Calu3 (cell line): ENCODE measurements around the gene SGTA. TPM values are rescaled to one million over a fixed set of nuclear protein-coding genes. Genes with fewer than 3 reads are reported as not detected.

Experiments
- BruUV-seq: library from RNA; stranded (reverse); fragments of 400-500 nt; replicated peaks from 2 replicates; lab custom pipeline; 2021; lab: Mats Ljungman, UMichigan
- CTCF ChIA-PET: fragments of 300-600 bp; sonication (Branson Sonifier 250); formaldehyde crosslinking; loops from one replicate; lab custom pipeline; 2022; ENCODE audit warnings: antibody characterized with exemption; lab: Charles Lee
- DNase-seq: peaks from one replicate; pipeline ENCODE4 v3.0.0; 2022
- H3K27ac Mint-ChIP-seq: one replicate; pipeline ENCODE4 v1.8.0; 2022; ENCODE audit warnings: mixed read lengths; ENCODE audit not compliant: unreplicated experiment
- H3K27me3 Mint-ChIP-seq: one replicate; pipeline ENCODE4 v1.8.0; 2022; ENCODE audit warnings: mixed read lengths; ENCODE audit not compliant: unreplicated experiment
- H3K36me3 Mint-ChIP-seq: one replicate; pipeline ENCODE4 v1.8.0; 2022; ENCODE audit warnings: mild to moderate bottlenecking, moderate library complexity, mixed read lengths; ENCODE audit not compliant: insufficient read depth, unreplicated experiment
- H3K4me1 Mint-ChIP-seq: one replicate; pipeline ENCODE4 v1.8.0; 2022; ENCODE audit warnings: mild to moderate bottlenecking, low read depth, mixed read lengths; ENCODE audit not compliant: unreplicated experiment
- H3K4me3 Mint-ChIP-seq: one replicate; pipeline ENCODE4 v1.8.0; 2022; ENCODE audit warnings: mild to moderate bottlenecking, low read depth, moderate library complexity, mixed read lengths; ENCODE audit not compliant: unreplicated experiment
- H3K9me3 Mint-ChIP-seq: one replicate; pipeline ENCODE4 v1.8.0; 2022; ENCODE audit warnings: low read depth, mixed read lengths; ENCODE audit not compliant: unreplicated experiment
- intact Hi-C: fragments of 100-400 bp; cut with micrococcal nuclease; formaldehyde crosslinking; loops from one replicate; pipeline ENCODE4 v1.10.0; 2022; ENCODE audit not compliant: unreplicated experiment
- total RNA-seq: library from RNA; stranded (reverse); gene quantifications from 2 replicates; pipeline ENCODE4 v1.2.3, GENCODE V29; 2022
- TF ChIP-seq, protein P1 (sequence below): fragments of 200-600 bp; IDR thresholded peaks from one replicate; pipeline ENCODE4 v1.8.0; 2022; ENCODE audit warnings: antibody characterized with exemption; ENCODE audit not compliant: unreplicated experiment

Gene SGTA
- total RNA-seq, 1 experiment from 2014 or later: 44.7 TPM

DNA sequence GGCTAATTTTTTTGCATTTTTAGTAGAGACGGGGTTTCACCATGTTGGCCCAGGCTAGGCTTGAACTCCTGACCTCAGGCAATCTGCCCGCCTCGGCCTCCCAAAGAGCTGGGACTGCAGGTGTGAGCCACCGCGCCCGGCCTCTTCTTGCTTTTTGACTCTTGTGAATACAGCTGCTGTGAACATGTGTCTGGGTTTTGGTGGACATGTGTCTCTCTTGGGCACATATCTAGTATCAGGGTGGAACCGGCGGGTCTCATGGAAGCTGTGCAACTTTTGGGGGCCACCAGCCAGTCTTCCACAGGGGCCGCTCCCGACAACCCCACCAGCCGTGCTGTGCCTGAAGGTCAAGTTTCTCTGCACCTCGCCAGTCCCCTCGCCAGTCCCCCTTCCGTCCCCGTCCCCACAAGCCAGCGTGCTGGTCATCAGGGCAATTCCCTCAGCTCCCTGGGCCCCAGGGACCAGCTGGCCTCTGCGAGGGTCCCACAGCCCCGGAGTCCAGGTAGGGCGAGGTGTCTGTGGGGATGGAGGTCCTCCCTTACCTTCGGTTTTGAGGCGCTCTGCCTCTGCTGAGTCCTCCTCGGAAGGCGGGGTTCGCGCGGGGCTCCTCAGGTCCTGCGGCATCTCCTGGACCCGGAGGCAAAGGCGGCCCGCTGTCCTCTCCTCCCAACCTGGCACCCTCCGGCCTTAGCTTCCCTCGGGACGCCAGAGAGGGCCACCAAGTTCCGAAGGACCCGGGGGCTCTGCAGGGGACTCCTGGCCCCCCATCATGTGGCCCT, 16.3 kb downstream of the SGTA start:
- H3K9me3 Mint-ChIP-seq: no peaks in the 10 kb centered on the region
- DNase-seq: no peak
- no peaks in the 10 kb centered on the region for H3K27me3 Mint-ChIP-seq
- TF ChIP-seq, protein P1, sequence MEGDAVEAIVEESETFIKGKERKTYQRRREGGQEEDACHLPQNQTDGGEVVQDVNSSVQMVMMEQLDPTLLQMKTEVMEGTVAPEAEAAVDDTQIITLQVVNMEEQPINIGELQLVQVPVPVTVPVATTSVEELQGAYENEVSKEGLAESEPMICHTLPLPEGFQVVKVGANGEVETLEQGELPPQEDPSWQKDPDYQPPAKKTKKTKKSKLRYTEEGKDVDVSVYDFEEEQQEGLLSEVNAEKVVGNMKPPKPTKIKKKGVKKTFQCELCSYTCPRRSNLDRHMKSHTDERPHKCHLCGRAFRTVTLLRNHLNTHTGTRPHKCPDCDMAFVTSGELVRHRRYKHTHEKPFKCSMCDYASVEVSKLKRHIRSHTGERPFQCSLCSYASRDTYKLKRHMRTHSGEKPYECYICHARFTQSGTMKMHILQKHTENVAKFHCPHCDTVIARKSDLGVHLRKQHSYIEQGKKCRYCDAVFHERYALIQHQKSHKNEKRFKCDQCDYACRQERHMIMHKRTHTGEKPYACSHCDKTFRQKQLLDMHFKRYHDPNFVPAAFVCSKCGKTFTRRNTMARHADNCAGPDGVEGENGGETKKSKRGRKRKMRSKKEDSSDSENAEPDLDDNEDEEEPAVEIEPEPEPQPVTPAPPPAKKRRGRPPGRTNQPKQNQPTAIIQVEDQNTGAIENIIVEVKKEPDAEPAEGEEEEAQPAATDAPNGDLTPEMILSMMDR: no peak
- no peak overlapping the region for H3K4me3 Mint-ChIP-seq
- intact Hi-C loops: no loop called here
- H3K27ac Mint-ChIP-seq: no peak overlapping the region
- CTCF ChIA-PET: no interaction called here
- peaks cover 31% of the 10 kb centered on the region for H3K36me3 Mint-ChIP-seq
- BruUV-seq: no TSS peak
- H3K4me1 Mint-ChIP-seq: no peaks in the 10 kb centered on the region

DNA sequence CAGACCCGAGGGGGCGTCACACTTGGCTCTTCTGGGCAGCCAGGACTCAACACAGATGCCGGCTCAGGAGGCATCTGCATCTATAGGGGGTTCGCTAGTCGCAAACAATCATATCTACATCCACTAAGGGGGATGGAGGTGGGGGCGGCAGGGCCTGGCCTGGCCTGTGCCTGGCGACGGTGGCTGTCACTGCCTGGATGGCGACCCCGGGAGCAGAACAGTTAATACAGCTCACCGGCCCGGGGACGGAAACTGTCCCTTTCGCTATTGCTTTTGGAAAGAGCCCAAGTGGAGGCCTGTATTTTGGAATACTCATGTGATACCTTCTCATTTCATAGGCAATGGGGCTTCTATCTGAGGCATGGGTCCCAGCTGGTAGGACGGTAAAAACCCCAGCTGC, 17.7 kb downstream of the SGTA start:
- H3K4me3 Mint-ChIP-seq: no peak overlapping the region
- H3K4me1 Mint-ChIP-seq: no peaks in the 10 kb centered on the region
- peaks cover 37% of the 10 kb centered on the region for H3K36me3 Mint-ChIP-seq
- no peak overlapping the region for H3K27ac Mint-ChIP-seq
- CTCF ChIA-PET: no interaction called here
- no peaks in the 10 kb centered on the region for H3K9me3 Mint-ChIP-seq
- DNase-seq: no peak
- no peaks in the 10 kb centered on the region for H3K27me3 Mint-ChIP-seq
- TF ChIP-seq, protein P1: no peak
- BruUV-seq: no TSS peak
- intact Hi-C loops: no loop called here

DNA sequence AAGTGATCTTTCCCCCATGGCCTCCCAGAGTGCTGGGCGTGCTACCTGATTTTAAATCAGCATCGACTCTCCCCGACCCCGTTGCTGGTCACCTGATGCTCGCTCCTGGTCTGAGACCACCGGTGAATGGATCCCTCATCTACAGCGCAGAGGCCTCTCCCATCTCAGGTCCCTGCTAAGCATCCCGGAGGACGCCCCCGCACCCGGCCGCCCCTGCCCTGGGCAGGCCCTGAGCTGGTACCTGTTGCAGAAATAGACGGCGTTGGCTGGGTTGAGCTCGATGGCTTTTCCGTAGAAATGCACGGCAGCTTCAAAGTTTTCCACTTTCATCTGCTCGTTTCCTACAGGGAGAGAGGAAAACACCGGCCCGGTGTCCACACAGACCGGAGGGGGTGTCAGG, 18.1 kb downstream of the SGTA start:
- Mint-ChIP-seq H3K27ac (no peak overlapping the region), H3K27me3 (no peaks in the 10 kb centered on the region), H3K9me3 (no peaks in the 10 kb centered on the region), H3K36me3 (peaks cover 37% of the 10 kb centered on the region), H3K4me3 (no peak overlapping the region), H3K4me1 (no peaks in the 10 kb centered on the region)
- CTCF ChIA-PET: no interaction called here
- no TSS peak for BruUV-seq
- intact Hi-C loops: no loop called here
- DNase-seq: no peak
- TF ChIP-seq, protein P1: no peak

DNA sequence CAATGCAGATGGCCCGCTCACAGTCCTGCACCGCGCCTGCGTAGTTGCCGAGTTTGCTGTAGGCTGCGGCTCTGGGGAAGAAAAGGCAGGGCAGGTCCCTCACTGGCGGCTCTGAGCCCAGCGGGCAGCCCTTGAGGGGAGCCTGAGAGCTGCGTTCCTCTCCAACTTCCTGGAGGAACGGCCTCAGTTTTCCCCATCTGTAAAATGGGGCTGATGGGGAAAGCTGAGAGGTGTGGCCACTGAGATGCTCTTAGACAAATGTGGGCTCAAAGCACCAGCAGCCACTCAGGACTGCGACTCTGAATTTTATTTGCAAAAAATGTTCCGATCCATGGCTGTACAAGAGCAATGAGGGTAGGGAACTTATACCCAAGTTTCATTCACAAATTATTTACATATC, 19.4 kb downstream of the SGTA start:
- Mint-ChIP-seq H3K36me3 (peaks cover 37% of the 10 kb centered on the region), H3K27me3 (no peaks in the 10 kb centered on the region), H3K4me3 (no peak overlapping the region), H3K4me1 (no peaks in the 10 kb centered on the region), H3K27ac (no peak overlapping the region), H3K9me3 (no peaks in the 10 kb centered on the region)
- DNase-seq: no peak
- intact Hi-C loops: no loop called here
- CTCF ChIA-PET: no interaction called here
- BruUV-seq: no TSS peak
- TF ChIP-seq, protein P1: no peak
